ENCODE data around the gene CHRM3.
"Not testable (repeated sequence)": the region's sequence is repeated elsewhere in the genome, so short reads cannot be mapped to it uniquely, and the experiment has no call there.

The CHRM3 gene

DNA sequence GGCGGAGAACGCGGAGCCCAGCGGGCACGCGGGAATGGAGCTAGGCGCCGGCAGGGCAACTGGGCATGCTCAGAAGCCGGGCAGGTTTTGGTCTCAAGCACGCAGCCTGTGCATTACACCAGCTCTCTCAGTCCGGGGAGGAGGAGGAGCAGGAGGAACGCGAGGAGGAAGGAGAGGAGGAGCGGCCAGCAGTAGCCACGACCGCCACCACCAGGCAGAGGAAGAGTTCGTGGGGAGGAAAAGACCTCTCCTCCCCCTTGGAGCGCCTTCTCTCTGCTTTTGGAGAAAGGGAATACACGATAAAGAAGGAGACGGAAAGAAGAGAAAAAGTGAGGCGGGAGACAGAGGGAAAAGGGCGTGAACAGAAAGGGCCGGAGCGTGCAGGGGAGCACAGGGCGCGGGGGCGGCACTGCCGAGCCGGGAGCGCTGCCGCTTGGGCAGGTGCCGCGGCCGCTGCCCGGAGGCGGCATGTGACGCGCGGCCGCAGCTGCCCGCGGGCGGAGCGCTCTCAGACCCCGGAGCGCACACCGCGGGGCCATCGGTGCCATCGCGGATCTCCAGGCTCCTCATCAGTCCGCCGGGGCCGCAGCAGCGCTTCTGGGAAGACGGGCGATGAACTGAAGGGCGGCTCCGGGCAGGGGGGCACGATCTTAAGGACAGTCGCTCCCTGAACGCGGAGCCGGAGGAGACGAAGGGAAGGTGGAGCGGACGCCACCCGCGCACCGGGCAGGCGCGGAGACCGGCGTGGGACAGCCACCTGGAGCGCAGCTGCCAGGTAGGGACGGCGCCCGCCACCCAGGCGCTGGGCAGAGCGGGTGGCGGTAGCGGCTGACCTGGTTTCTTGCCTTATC lies at the start of gene CHRM3:
CHRM3 (plus strand) TSS at position 116 of the 851 bp plus-strand sequence. CDS start 520,884 bp downstream, outside the sequence.
- DNase-seq: peak; percentile 71

DNA sequence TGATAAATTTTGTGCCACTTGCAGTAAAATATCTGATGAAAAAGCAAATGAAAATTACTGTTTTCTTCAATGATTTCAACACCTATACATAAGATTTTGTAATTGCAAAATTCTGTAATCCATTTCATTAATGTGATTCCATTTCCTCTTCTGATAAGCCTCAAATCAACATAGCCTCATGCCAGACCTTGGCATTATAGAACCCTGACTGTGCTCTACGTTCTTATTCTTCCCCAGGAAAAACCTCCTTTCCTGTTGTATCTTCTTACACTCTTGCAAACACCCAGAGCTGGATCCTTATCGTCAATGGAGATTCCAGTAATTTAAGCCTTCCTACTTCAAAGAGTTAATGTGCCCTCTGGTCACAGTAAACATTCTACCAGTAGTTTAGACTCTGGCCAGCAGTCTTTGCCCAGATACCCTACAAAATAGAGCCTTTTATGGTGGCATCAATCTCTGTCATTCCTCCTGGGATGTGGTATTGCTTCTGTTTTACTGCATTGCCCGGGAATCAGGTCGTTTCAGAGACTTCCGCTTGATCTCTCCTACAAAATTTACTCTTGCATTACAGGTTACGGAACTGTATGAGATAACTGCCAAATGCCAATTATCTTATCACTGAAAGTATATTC lies 48.5 kb upstream of the CHRM3 start:
- no peak for DNase-seq

DNA sequence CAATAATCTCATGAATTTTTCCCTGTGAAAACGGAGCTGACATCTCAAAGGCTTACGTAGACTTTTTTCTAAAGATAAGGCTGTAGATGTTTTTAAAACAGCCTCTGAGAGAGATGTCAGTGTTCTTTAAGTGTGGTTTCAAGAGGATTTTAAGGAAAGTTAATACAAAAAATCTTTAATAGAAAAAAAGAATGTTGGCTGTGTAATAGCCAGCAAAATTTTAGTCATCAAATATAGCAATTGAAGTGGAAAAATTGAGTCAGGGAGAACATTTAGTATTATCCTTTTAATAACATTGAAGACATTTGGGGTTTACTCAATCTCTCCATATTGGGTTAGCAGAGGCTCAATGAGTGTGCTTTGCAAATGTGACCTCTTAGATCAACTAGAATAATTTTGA lies 38.6 kb upstream of the CHRM3 start:
- DNase-seq: no peak

DNA sequence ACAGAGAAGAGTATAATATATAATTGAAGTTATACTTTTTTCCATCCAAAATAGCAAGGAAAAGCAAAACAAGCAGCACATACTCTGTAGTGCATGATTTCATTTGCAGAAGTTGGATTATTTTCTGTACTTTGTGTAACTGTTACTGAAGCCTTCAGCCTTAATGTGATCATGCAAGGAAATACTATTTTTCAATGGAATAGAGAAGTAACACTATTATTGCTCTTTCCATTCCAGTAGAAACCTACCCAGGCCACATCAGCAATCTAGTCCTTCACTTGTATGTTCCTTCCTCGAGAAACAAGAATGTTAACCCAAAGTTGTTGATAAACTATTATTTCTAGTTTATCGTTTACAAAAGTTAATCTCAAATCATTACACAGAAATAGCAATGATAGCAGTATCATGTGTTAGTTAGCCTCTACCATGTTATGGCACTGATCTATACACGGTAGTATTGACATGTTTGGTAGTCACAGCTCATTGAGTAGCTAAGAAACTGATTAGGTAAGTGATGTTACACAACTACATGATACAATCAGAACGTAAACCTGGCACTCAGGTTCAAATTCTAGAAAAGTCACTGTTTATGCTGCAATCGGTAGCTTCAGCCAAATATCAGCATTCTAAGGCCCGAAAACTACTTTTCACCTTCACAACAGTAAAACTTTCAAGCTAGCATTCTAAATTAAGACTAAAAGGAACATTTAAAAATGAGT lies 37.6 kb upstream of the CHRM3 start:
- no peak for DNase-seq

DNA sequence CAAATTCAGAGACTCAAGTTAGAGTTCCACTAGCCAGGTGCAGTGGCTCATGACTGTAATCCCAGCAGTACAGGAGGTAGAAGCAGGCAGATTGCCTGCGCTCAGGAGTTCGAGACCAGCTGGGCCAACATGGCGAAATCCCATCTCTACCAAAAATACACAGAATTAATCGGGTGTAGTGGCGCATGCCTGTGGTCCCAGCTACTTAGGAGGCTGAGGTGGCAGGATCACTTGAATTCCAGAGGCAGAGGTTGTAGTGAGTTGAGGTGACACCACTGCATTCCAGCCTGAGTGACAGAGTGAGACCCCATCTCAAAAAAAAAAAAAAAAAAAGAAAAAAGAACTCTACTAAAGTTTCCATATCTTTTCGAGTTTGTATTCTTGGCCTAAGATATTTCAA lies 36.7 kb upstream of the CHRM3 start:
- no peak for DNase-seq

DNA sequence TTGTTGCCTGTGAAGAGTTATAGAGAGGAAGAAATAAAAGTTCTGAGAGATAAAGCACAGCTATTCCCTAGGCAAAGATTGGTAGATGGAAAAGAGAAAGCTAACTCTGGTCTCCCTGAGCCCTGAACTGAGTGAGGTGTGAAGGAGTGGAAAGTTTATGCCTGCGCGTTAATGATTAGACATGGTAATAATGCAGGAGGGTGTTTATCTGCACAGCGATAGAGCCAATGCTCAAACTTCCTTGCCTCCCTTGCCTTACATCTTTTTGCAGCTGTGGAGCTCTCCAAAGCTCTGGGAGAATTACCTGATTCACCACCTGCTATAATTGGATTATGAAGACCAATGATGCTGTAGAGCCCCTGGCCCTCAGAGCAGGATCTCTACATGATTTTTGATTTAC lies 32.8 kb upstream of the CHRM3 start:
- no peak for DNase-seq

DNA sequence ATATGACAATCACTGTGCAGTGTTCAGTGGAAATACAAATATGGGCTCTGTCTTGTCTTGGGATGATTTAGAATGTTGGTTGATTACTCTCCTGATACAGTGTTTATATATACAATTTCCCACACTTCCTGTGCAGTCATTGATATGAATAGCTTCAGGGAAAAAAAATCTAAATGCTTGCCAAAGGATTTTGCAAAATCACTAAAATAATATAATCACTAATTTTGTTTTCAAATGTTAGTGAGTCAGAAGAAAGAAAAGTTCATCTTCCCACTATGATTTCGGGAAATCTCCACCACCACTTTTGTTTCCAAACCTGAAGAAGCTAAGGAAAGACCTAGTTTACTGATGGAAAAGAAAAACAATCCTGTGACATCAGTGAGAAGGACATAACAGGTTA lies 32.1 kb upstream of the CHRM3 start:
- no peak for DNase-seq

DNA sequence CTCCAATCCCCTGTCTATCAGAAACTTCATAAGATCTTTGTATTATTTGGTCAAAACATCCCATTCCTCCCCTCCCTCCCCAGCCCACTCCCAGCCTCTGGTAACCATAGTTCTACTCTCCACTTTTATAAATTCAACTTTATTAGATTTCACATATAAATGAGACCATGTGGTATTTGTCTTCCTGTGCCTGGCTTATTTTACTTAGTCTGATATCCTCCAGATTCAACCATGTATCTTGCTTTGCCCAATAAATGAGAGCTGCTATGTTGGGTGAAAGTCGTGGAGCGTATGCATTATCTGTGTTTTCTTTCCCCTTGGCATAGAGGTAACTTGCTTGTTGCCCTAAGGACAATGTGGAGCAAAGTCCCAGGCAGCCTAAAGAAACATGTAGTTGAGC lies 28.5 kb upstream of the CHRM3 start:
- no peak for DNase-seq

DNA sequence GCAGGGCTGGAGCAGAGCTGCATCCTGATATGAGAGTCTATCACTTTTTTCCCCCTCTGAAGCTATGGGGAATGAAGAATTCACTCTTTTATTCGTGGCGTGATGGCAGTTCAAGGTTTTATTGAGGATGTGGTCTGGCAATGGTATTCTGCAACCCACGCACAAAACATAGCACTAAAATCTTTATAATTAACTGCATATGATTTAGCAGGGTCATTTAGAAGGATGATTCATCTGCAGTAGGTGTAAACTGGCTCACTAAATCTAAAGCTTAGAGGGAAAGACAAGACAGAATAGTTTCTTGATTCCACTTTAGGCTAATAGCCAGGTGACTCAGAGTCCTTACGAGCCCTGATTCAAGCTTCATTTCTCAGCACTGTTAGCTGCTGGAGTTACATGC lies 25.0 kb upstream of the CHRM3 start:
- DNase-seq: no peak

DNA sequence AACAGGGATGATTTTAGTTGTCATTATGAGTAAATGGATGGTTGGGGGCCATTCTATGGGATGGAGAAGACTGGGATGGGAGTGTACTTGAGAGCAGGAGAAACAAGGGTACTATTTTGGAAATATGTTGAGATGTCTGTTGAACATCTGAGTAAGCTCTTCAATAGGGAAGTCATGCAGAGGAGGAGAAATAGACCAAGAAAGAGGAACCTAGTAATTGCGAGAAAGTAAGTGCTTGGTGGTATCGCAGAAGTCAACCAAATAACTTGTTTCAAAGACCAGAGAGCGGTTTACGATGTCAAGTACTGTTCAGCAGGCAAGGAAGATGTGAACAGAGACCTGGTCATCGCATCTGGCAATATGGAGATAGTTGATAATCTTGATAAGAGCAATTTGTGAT lies 22.4 kb upstream of the CHRM3 start:
- DNase-seq: no peak

DNA sequence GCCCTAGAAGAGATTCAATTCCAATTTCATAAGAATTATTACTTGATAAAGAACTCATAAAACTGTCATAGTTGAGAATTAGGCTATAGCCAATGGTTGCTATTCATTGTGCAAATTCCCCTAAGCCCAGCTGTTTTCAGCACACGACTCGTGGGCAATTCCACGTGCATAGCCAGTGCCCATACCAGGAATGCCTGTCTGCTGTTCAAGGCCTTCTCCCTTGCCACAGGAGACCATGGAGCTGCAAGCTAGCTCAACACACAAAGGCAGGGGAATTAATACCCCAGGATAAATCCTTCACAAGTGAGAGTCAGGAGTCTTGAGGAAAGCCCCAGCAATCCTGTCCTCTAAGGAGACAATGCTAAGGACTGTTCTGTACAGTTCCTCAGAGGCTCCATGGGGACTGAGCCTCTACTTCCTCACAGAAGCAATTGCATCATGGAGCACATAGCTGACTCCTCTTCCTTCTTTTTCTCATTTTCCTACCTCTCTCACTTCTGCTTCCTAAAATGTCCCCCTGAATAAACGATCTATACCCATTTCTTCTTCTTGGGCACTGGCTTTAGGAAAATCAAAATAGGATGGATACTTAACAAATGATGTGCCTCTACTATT lies 19.1 kb upstream of the CHRM3 start:
- no peak for DNase-seq

DNA sequence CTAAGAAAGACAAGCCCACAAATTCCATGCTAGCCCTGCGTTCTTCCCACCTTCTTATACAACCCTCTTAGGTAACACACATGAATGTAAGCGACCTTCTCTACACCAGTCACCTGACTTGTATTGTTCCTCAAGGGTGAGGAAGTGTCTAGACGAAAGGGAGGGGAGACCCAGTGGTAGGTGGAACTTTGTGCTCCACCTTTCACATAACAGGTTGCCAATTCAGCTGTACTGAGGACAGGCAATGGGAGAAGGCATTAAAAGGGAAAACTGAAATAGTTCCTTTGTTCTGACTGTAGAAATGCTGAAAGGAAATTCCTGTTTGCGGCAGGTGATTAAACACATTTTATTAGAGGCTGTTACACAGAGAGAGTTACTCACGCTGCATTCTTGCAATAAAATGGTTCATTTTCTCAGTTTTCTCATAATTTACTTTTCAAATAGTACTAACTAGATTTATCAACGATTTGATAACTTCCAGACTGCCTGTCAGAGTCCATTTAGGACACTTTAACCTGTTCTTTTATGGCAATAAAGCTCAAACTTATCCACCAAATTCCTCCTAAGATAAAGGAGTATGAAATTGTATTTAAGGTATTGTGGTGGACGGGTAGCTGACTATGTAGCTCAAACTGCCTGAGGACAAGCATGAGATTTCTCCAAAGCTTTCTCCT lies 17.8 kb upstream of the CHRM3 start:
- no peak for DNase-seq

DNA sequence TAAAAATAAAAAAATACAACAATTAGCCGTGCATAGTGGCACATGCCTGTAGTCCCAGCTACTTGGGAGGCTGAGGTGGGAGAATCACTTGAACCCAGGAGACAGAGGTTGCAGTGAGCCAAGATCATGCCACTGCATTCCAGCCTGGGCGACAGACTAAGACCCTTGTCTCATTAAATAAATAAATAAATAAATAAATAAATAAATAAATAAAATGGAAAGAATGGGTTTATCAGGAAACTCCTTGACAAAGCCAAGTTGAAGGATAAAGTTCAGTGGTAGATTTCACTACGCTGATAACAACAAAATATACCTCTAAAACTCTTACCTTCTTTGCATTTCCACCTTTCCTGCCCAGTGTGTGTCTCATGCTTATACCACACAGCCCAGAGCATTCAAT lies 15.5 kb upstream of the CHRM3 start:
- not testable (repeated sequence) for DNase-seq

DNA sequence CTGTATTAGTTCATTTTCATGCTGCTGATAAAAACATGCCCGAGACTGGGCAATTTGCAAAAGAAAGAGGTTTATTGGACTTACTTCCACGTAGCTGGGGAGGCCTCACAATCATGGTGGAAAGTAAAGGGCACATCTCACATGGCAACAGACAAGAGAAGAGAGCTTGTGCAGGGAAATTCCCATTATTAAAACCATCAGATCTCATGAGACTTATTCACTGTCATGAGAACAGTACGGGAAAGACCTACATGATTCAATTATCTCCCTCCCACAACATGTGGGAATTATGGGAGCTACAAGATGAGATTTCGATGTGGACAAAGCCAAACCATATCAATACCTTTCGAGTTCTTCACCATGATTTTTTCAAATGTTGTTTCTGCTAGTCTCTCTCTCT lies 3.7 kb upstream of the CHRM3 start:
- DNase-seq: no peak

DNA sequence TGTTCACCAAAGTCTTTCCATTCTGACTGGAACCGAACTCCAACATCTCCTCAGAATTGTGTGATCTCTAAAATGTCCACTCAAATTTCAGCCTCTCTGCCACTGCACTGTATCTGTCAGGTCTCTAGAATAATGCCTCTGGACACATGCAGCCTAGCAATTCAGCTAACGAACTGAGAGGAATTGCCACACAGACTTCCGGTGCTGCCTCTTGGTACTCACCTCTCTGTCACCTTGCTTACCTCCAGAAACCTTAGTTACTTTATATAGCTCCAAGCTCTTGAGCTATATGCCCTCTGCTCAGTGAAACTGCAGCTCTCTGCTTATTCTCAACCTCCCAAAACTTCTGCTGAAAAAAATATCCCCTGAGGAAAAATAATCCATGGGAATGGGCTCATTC lies 2.7 kb upstream of the CHRM3 start:
- no peak for DNase-seq

DNA sequence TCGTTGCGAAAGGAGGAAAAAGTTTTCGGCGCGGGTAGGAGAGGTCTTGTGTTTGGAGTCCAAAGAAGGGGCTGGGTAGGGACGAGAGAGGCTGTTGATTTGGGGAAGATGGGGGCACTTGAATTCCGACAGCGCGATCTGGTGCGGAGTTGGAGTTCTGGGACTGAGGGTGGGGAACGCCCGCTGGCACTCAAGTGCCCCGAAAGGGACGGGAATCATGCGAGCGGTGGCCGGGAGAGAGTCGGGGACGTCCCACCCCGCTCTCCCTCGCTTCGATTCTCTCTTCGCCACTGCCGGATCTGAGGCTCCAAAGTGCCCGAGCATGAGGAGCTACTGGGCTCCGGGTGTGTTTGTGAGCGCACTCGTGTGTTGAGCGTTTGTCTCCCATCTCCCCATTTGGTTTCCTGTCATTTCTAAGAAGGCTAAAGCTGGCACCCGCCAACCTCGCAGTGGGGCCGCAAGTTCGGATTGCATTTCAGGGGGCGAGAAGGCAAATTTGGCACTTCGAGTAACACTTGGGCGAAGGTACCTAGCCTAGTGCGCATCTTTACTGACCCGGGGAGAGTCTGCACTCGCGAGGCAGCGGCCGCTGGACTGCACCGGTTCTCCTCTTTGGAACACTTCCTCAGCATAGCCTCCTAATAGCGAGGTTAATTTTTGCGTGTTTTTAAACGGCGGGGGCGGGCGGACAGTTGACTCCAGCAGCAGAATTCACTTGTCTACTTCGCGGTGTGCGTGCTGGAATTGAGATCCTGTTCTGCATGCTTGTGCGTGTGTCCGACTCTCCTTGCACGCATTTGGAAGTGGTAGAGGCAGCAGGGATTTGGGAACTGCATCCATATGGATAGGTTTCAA lies 1.2 kb downstream of the CHRM3 start:
- no peak for DNase-seq

DNA sequence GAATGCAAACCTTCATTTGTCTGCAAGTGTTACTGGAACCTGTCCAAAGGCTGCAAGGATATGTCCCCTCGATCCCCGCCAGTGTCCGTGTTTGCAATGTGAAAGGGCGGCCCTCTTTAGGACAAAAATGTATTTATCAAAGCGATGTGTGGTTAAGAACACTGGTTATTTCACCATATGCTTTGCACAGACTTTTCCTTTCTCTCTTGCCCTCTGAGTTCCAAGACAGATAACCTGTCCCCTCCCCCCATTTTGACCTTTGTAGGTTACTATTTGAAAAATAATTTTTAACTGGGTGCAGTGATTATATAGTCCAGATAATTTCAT lies 1.8 kb downstream of the CHRM3 start:
- no peak for DNase-seq

DNA sequence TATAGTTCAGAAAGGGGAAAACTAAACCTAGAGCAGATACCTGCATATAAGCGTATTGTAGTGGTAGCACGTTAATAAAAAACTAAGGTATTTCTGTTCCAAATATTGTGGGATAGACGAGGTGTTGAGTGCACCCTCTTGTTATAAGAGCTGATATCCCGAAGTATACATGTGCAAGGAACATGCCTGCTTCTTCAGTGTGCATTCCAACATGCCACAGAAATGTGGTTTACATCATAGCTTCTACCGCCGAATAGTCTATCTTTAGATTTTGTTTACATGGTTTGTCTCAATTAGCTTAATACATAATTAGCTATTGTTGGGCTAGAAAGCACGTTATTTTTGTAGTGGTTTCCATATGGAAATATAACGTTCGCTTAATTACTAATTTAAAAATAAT lies 2.2 kb downstream of the CHRM3 start:
- DNase-seq: no peak

DNA sequence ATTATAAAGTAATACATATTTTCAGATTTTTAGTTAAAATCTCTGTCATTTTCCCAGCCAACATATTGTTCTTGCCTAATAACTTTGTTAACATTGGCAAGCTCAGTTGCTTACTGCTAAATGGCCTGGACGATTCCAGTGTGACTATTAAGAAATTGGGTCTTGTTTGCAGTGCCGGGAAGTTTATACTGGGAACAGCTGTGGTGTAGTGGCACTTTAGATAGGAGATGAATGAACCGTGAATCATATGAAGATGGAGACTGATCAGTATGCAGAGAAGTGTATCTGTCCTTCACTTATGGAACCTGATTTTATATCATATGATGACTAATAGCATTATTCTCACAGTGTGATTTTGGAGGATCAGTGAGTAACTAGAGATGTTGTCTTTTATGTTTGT lies 3.3 kb downstream of the CHRM3 start:
- DNase-seq: no peak

DNA sequence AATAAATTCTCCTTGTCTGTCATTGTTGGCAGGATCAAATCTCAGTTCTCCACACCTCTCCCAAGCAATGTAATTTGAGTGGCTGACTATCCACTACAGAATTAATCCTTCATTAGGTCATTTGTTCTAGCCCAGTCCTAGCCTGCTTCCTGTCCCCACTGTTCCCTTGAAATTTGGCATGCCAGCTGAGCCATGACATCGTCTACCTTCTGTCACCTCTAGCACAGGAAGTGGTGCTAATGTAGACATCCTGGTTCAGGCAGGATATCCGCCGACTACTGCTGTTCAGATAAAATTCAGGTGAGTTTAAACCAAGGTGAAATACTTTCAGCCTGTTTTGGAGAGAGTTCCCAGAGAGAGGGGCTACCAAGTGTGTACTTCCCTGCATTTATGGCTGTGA lies 5.9 kb downstream of the CHRM3 start:
- no peak for DNase-seq

DNA sequence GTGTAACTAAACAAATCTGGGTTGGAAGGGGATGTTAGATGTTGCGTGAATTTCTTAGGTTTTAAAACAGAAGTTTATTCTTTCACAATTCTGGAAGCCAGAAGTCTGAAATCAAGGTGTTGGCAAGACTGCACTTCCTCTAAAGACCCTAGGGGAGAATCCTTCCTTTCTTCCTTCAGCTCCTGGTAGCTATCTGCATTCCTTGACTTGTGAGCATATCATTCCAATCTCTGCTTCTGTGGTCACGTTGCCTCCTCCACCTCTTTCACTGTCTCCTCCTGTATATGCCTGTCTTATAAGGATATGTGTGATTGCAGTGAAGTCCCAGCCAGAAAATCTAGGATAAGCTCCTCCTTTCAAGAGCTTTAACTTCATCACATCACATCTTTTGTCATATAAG lies 7.7 kb downstream of the CHRM3 start:
- DNase-seq: no peak

DNA sequence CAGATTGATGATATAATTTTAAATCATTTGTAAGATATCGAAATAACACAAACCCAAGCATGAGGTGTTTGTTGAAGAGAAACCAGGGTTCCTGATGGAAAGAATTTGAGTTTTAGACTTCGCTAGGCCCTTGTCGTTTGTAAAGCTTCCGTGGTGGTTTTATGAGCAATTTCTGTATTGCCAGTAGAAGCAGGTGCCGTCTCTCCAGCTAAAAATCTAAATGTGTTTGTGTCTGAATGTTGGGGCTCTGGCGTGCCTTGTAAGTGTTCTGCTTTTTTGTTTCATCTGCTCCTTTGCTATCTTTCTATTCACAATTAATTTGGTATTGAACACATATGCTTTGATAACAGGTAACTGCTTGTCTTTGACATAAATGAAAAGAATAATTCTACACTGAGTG lies 27.5 kb downstream of the CHRM3 start:
- DNase-seq: no peak
